SK-N-SH (cell line): ENCODE data around the gene CLEC3B. TPM values are rescaled to one million over a fixed set of nuclear protein-coding genes. Genes with fewer than 3 reads are reported as not detected.

Experiments used
- CTCF ChIA-PET: fragments of 300-600, 350-600 bp; formaldehyde crosslinking; extraction: SDS; loops from one replicate; lab custom pipeline; 2021; lab: Yijun Ruan, JAX
- POLR2A ChIA-PET: fragments of 350-600 bp; sonication (Branson Sonifier 250); formaldehyde crosslinking; extraction: SDS; loops from one replicate; lab custom pipeline; 2020; ENCODE audit warnings: antibody characterized with exemption, inconsistent platforms; lab: Yijun Ruan, JAX
- DNase-seq: peaks from one replicate; pipeline ENCODE4 v3.0.0; 2012
- H2AFZ ChIP-seq: fragments of 200-600 bp; sonication (generic); 2 replicates; pipeline ENCODE4 v1.8.1; 2016; ENCODE audit warnings: antibody characterized with exemption, mild to moderate bottlenecking, low read depth
- H3F3A ChIP-seq: fragments of 200-600 bp; sonication (generic); replicated peaks from 2 replicates; pipeline ENCODE3; 2016; ENCODE audit warnings: antibody characterized with exemption, mild to moderate bottlenecking; ENCODE audit not compliant: insufficient read depth
- H3K27ac ChIP-seq, 2 experiments: fragments of 200-500 bp in 1 of 2; fragments of 200-600 bp in 1 of 2; sonication (Bioruptor generic) in 1 of 2; sonication (generic), shearing (Covaris generic) in 1 of 2; 2 replicates each; pipeline versions ENCODE4 v1.5.1 to v1.6.1; 2014 to 2016; ENCODE audit warnings: low read depth in 2 of 2, inconsistent platforms in 1 of 2, low read length in 1 of 2, mild to moderate bottlenecking in 1 of 2, mixed read lengths in 1 of 2
- H3K27me3 ChIP-seq: fragments of 200-600 bp; sonication (generic), shearing (Covaris generic); 2 replicates; pipeline ENCODE4 v1.6.1; 2016; ENCODE audit warnings: mixed run types; ENCODE audit not compliant: insufficient read depth
- H3K36me3 ChIP-seq, 2 experiments: fragments of 200-500 bp in 1 of 2; fragments of 200-600 bp in 1 of 2; sonication (Bioruptor generic) in 1 of 2; sonication (generic) in 1 of 2; replicated peaks in 1 of 2; 2 replicates each; pipeline versions ENCODE3 to v1.5.1; 2014 to 2016; ENCODE audit warnings: low read length in 1 of 2, mild to moderate bottlenecking in 1 of 2; ENCODE audit not compliant: insufficient read depth in 2 of 2, control insufficient read depth in 1 of 2
- H3K4me1 ChIP-seq, 2 experiments: fragments of 200-500 bp in 1 of 2; fragments of 200-600 bp in 1 of 2; sonication (Bioruptor generic) in 1 of 2; sonication (generic), shearing (Covaris generic) in 1 of 2; 2 replicates each; pipeline versions ENCODE4 v1.5.1 to v1.6.1; 2014 to 2016; ENCODE audit warnings: low read depth in 1 of 2, low read length in 1 of 2, mixed run types in 1 of 2; ENCODE audit not compliant: insufficient read depth in 2 of 2, control insufficient read depth in 1 of 2
- H3K4me2 ChIP-seq: fragments of 200-600 bp; sonication (generic), shearing (Covaris generic); 2 replicates; pipeline ENCODE4 v1.6.1; 2017; ENCODE audit warnings: mixed run types
- H3K4me3 ChIP-seq, 2 experiments: fragments of 200-500 bp in 1 of 2; fragments of 200-600 bp in 1 of 2; sonication (Bioruptor generic) in 1 of 2; sonication (generic), shearing (Covaris generic) in 1 of 2; 2 replicates each; pipeline versions ENCODE4 v1.5.1 to v1.8.1; 2014 to 2016; ENCODE audit warnings: low read depth in 2 of 2, inconsistent platforms in 1 of 2, low read length in 1 of 2, mild to moderate bottlenecking in 1 of 2, mixed read lengths in 1 of 2, moderate library complexity in 1 of 2
- H3K79me2 ChIP-seq: fragments of 200-600 bp; sonication (generic); 2 replicates; pipeline ENCODE4 v1.8.1; 2017; ENCODE audit warnings: mild to moderate bottlenecking; ENCODE audit not compliant: insufficient read depth
- H3K9ac ChIP-seq: fragments of 200-600 bp; sonication (generic); 2 replicates; pipeline ENCODE4 v1.6.1; 2017; ENCODE audit warnings: mixed run types
- H3K9me2 ChIP-seq: fragments of 200-600 bp; sonication (generic); 2 replicates; pipeline ENCODE4 v1.6.1; 2017; ENCODE audit warnings: mixed run types
- H3K9me3 ChIP-seq: fragments of 200-600 bp; sonication (generic); 2 replicates; pipeline ENCODE4 v1.6.1; 2017; ENCODE audit warnings: mixed run types, mild to moderate bottlenecking, moderate library complexity
- H4K20me1 ChIP-seq: fragments of 200-600 bp; sonication (generic); 2 replicates; pipeline ENCODE4 v1.6.1; 2017; ENCODE audit warnings: mild to moderate bottlenecking, mixed run types; ENCODE audit not compliant: insufficient read depth
- EZH2phosphoT487 ChIP-seq: fragments of 200-600 bp; sonication (generic); IDR thresholded peaks from 2 replicates; pipeline ENCODE4 v1.6.1; 2017; ENCODE audit warnings: low read depth, mixed run types, mild to moderate bottlenecking, antibody characterized with exemption, moderate library complexity, borderline replicate concordance
- FOSL2 ChIP-seq: IDR thresholded peaks from 2 replicates; pipeline ENCODE4 v1.4.0; 2012; ENCODE audit warnings: low read depth, mild to moderate bottlenecking, moderate library complexity, borderline replicate concordance
- NFIC ChIP-seq: IDR thresholded peaks from 2 replicates; pipeline ENCODE4 v1.4.0; 2012; ENCODE audit warnings: borderline replicate concordance
- NRF1 ChIP-seq: IDR thresholded peaks from 2 replicates; pipeline ENCODE4 v1.6.1; 2012; ENCODE audit warnings: low read depth, mild to moderate bottlenecking, low read length
- REST ChIP-seq: IDR thresholded peaks from 2 replicates; pipeline ENCODE4 v1.6.1; 2012; ENCODE audit warnings: mild to moderate bottlenecking, low read depth, low read length, moderate library complexity
- RFX5 ChIP-seq: IDR thresholded peaks from 2 replicates; pipeline ENCODE4 v1.6.1; 2012; ENCODE audit warnings: mild to moderate bottlenecking, improper control_type of control experiment, low read length
- SMC3 ChIP-seq: IDR thresholded peaks from 2 replicates; pipeline ENCODE4 v1.6.1; 2012; ENCODE audit warnings: low read depth, low read length, improper control_type of control experiment
- TAF1 ChIP-seq: IDR thresholded peaks from 2 replicates; pipeline ENCODE4 v1.6.1; 2012; ENCODE audit warnings: low read depth, mild to moderate bottlenecking, low read length, moderate library complexity, borderline replicate concordance
- TCF12 ChIP-seq: IDR thresholded peaks from 2 replicates; pipeline ENCODE4 v1.4.0; 2012
- USF2 ChIP-seq: fragments of 150-350 bp; IDR thresholded peaks from 2 replicates; pipeline ENCODE4 v1.6.1; 2017; ENCODE audit warnings: antibody characterized with exemption, low read length, low read depth, borderline replicate concordance
- WGBS: methylation state at CpG from one replicate; pipeline ENCODE4 v1.1.6; 2017; ENCODE audit warnings: low lambda C conversion rate; 5-methylcytosine and 5-hydroxymethylcytosine counted together
- polyA plus RNA-seq, 3 experiments: library from polyadenylated mRNA; depleted of rRNA; stranded (reverse); fragments of >200 nt; gene quantifications; 2 replicates each; pipeline ENCODE4 v1.2.3, GENCODE V29; 2012

CLEC3B gene
- polyA plus RNA-seq, 1 of the 3 experiments (the other 2 are of a cell fraction) = 0.46 TPM

GRCh38 chr3:45017821-45018220, 8.3 kb upstream of the CLEC3B start (continued):
- TF ChIP-seq NFIC (no peak), RFX5 (no peak)
- TF ChIP-seq, all 33 proteins: peak for 0

DNA sequence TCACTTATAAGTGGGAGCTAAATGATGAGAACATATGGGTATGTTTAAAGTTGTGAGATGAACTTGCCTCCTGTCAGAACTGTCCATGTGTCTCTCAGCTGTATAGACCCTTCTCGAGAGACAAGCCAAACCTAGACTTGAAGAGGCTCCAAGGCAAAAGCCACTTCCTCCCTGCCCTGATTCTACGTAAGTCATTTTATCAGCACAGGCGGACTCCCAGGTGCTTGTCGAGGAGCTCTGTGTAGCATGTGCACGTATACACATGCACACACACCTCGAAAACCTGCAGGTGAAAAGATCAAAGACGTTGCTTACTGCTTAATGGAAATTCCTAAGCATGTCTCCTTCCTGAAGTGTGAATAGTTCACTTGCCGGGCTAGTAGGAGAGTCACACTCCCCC, 5.6 kb upstream of the CLEC3B start:
- Histone ChIP-seq H3K36me3 (no peaks in the 10 kb centered on the region), H3K4me2 (no peak overlapping the region), H3K9me2 (no peaks in the 10 kb centered on the region), H3K27me3 (no peaks in the 10 kb centered on the region), H3K4me3 (no peak overlapping the region), H3K79me2 (no peaks in the 10 kb centered on the region), H4K20me1 (no peaks in the 10 kb centered on the region), H3K27ac (no peak overlapping the region), H3K9ac (no peak overlapping the region), H3K9me3 (no peaks in the 10 kb centered on the region), H3K4me1 (no peaks in the 10 kb centered on the region), H3F3A (no peaks in the 10 kb centered on the region), H2AFZ (no peak overlapping the region)
- TF ChIP-seq SMC3 (no peak), FOSL2 (no peak), TCF12 (no peak), NFIC (no peak), EZH2phosphoT487 (no peak), USF2 (no peak), TAF1 (no peak), NRF1 (no peak), RFX5 (no peak), REST (no peak)
- ChIA-PET CTCF (interaction anchor here (1.7 to 1.8 kb wide), 2 partner anchors 10 to 17 kb away, joined by 5 read pairs; no protein-coding TSS in a partner anchor), POLR2A (no interaction called here)
- no peak for DNase-seq
- WGBS = 86% methylated on average over 7 of the region's 8 CpGs
